A673 (cell line): ENCODE data around the gene SPPL3. TPM values are rescaled to one million over a fixed set of nuclear protein-coding genes. Genes with fewer than 3 reads are reported as not detected.

Experiments used
- BruUV-seq: library from RNA; stranded (reverse); fragments of 400-500 nt; replicated peaks from 2 replicates; lab custom pipeline; 2021; lab: Mats Ljungman, UMichigan
- CTCF ChIA-PET: fragments of 300-600 bp; sonication (Branson Sonifier 250); formaldehyde crosslinking; loops from one replicate; lab custom pipeline; 2022; ENCODE audit warnings: antibody characterized with exemption; lab: Charles Lee
- POLR2A ChIA-PET: fragments of 300-600 bp; sonication (Branson Sonifier 250); formaldehyde crosslinking; loops from one replicate; lab custom pipeline; 2022; ENCODE audit warnings: antibody characterized with exemption; ENCODE audit not compliant: low non-redundant PET; lab: Charles Lee
- DNase-seq: peaks from one replicate; pipeline ENCODE4 v3.0.0-alpha.2; 2015; ENCODE audit warnings: low spot score
- H3K27ac ChIP-seq: fragments of 200-600 bp; sonication (generic); 2 replicates; pipeline ENCODE4 v1.5.1; 2016; ENCODE audit warnings: mixed run types, low read depth, mild to moderate bottlenecking, mixed read lengths, antibody characterized with exemption, low read length; ENCODE audit not compliant: poor library complexity, severe bottlenecking
- H3K27me3 ChIP-seq: fragments of 200-600 bp; sonication (generic); replicated peaks from 2 replicates; pipeline ENCODE4 v1.6.1; 2017; ENCODE audit warnings: mixed run types, low read depth, mild to moderate bottlenecking, mixed read lengths, antibody characterized with exemption, low read length; ENCODE audit not compliant: insufficient read depth, poor library complexity
- H3K36me3 ChIP-seq: fragments of 200-600 bp; sonication (generic); 2 replicates; pipeline ENCODE4 v1.6.1; 2016; ENCODE audit warnings: mixed run types, mild to moderate bottlenecking, mixed read lengths, antibody characterized with exemption, low read length; ENCODE audit not compliant: insufficient read depth, poor library complexity, severe bottlenecking
- H3K4me1 ChIP-seq: fragments of 200-600 bp; sonication (generic); 2 replicates; pipeline ENCODE4 v1.6.1; 2017; ENCODE audit warnings: mixed run types, mild to moderate bottlenecking, mixed read lengths, antibody characterized with exemption, low read length; ENCODE audit not compliant: insufficient read depth, poor library complexity, severe bottlenecking
- H3K4me3 ChIP-seq: fragments of 200-600 bp; sonication (generic); 2 replicates; pipeline ENCODE4 v1.5.1; 2016; ENCODE audit warnings: low read depth, mixed run types, mild to moderate bottlenecking, mixed read lengths, low read length; ENCODE audit not compliant: poor library complexity, severe bottlenecking
- H3K9me3 ChIP-seq: fragments of 200-600 bp; sonication (generic); 2 replicates; pipeline ENCODE4 v1.6.1; 2016; ENCODE audit warnings: mixed run types, low read depth, mild to moderate bottlenecking, mixed read lengths, antibody characterized with exemption, low read length; ENCODE audit not compliant: poor library complexity, severe bottlenecking
- CTCF ChIP-seq: fragments of 300-800, 200-600 bp; sonication (generic); conservative IDR thresholded peaks from 2 replicates; pipeline ENCODE4 v1.5.1; 2017; ENCODE audit warnings: low read depth, mild to moderate bottlenecking, antibody characterized with exemption, low read length, moderate library complexity, mixed read lengths
- EZH2 ChIP-seq: fragments of 200-600 bp; sonication (generic); IDR thresholded peaks from 2 replicates; pipeline ENCODE4 v1.6.1; 2017; ENCODE audit warnings: borderline replicate concordance, low read depth, mild to moderate bottlenecking, mixed read lengths, antibody characterized with exemption, low read length; ENCODE audit not compliant: poor library complexity, severe bottlenecking
- intact Hi-C: fragments of 100-400 bp; cut with micrococcal nuclease; formaldehyde crosslinking; loops from one replicate; pipeline ENCODE4 v1.10.0; 2022; ENCODE audit not compliant: unreplicated experiment
- total RNA-seq: library from RNA; stranded (reverse); gene quantifications from 2 replicates; pipeline ENCODE4 v1.2.3, GENCODE V29; 2021

SPPL3 gene
- total RNA-seq, 1 experiment from 2014 or later: 46.9 TPM

DNA sequence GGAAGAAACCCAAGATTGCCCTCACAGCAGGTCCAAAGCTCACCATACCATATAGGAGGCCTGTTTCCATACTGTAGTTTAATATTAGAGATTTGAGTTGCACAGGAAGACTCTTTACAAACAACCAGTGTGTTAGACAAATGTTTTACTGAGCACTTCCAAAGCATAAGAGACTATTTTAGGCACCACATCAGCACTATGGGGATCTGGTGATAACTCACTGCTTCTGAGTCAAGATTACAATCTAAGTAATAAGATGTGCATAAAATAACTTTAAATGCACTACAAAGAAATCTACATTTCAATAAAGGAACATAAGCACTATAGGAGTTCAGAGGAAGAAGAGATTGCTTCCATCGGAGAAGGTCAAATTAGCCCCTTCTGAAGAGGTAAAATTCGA is 71.4 kb downstream of the SPPL3 start:
- POLR2A ChIA-PET: no interaction called here
- H3K9me3 ChIP-seq: no peaks in the 10 kb centered on the region
- no peak overlapping the region for H3K27ac ChIP-seq
- no peaks in the 10 kb centered on the region for H3K27me3 ChIP-seq
- H3K36me3 ChIP-seq: no peaks in the 10 kb centered on the region
- intact Hi-C loops: no loop called here
- TF ChIP-seq EZH2 (no peak), CTCF (no peak)
- no peak for DNase-seq
- CTCF ChIA-PET: interaction anchor here (0.6 kb wide), 1 partner anchor 1189 kb away, joined by 16 read pairs; no protein-coding TSS in a partner anchor
- H3K4me3 ChIP-seq: no peak overlapping the region
- H3K4me1 ChIP-seq: peaks cover 27% of the 10 kb centered on the region
- no TSS peak for BruUV-seq

GRCh38 chr12:120831648-120832267 is 72.4 kb downstream of the SPPL3 start:
- peaks cover 27% of the 10 kb centered on the region for H3K4me1 ChIP-seq
- TF ChIP-seq EZH2: no peak
- no peak for TF ChIP-seq CTCF
- no TSS peak for BruUV-seq
- no peaks in the 10 kb centered on the region for H3K27me3 ChIP-seq
- H3K9me3 ChIP-seq: no peaks in the 10 kb centered on the region
- ChIA-PET CTCF (no interaction called here), POLR2A (no interaction called here)
- H3K27ac ChIP-seq: no peak overlapping the region
- H3K4me3 ChIP-seq: no peak overlapping the region
- H3K36me3 ChIP-seq: no peaks in the 10 kb centered on the region
- no peak for DNase-seq
- intact Hi-C loops: no loop called here

DNA sequence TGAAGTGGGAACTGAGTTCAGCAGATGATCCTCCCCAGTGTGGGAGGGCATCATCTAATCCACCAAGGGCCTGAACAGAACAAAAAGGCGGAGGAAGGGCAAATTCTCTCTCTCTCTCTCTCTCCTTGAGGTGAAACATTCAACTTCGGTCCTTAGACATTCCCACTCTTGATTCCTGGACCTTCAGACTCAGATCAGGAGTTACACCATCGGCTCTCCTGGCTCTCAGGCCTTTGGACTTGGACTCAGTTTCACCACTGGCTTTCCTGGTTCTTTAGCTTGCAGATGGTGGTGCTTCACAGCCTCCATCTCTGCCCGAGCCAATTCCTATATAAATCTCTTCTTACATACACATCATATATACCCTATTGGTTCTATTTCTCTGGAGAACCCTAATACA is 73.2 kb downstream of the SPPL3 start:
- no peak overlapping the region for H3K27ac ChIP-seq
- no peaks in the 10 kb centered on the region for H3K9me3 ChIP-seq
- DNase-seq: no peak

More for the DNA sequence above, 73.2 kb downstream of the SPPL3 start:
- no peak overlapping the region for H3K4me3 ChIP-seq
- BruUV-seq: no TSS peak
- no peaks in the 10 kb centered on the region for H3K27me3 ChIP-seq
- POLR2A ChIA-PET: no interaction called here
- TF ChIP-seq CTCF: no peak
- no peak for TF ChIP-seq EZH2
- intact Hi-C loops: no loop called here
- CTCF ChIA-PET: no interaction called here
- H3K36me3 ChIP-seq: no peaks in the 10 kb centered on the region
- H3K4me1 ChIP-seq: peaks cover 27% of the 10 kb centered on the region
